AG04450 (cell line): ENCODE measurements around the gene PARP11. TPM values are rescaled to one million over a fixed set of nuclear protein-coding genes. Genes with fewer than 3 reads are reported as not detected.
A peak's percentile ranks its signal among the peaks of the same experiment; 100 is the strongest.

ENCODE experiments used
- CTCF ChIA-PET: fragments of 300-600, 350-600 bp; formaldehyde crosslinking; extraction: SDS; loops from one replicate; lab custom pipeline; 2022; ENCODE audit warnings: antibody characterized with exemption, inconsistent platforms; lab: Charles Lee
- POLR2A ChIA-PET: fragments of 350-600 bp; formaldehyde crosslinking; extraction: SDS; loops from one replicate; lab custom pipeline; 2021; ENCODE audit warnings: antibody characterized with exemption, inconsistent platforms; lab: Yijun Ruan, JAX
- DNase-seq: peaks from one replicate; pipeline ENCODE4 v3.0.0-alpha.2; 2011; ENCODE audit warnings: low read depth, low spot score
- H3K27ac ChIP-seq: one replicate; pipeline ENCODE4 v1.5.1; 2012; ENCODE audit warnings: low read depth, low read length, control low read depth
- H3K27me3 ChIP-seq: one replicate; pipeline ENCODE4 v1.6.0; 2012; ENCODE audit warnings: low read length; ENCODE audit not compliant: control insufficient read depth, insufficient read depth
- H3K4me3 ChIP-seq: 2 replicates; pipeline ENCODE4 v1.5.1; 2011; ENCODE audit warnings: mild to moderate bottlenecking, low read depth, low read length, control low read depth
- H3K9me3 ChIP-seq: 2 replicates; pipeline ENCODE4 v1.5.1; 2012; ENCODE audit warnings: low read length; ENCODE audit not compliant: control insufficient read depth, insufficient read depth
- polyA minus RNA-seq: library from RNA; depleted of rRNA, polyadenylated mRNA; stranded (reverse); fragments of >200 nt; gene quantifications from 2 replicates; pipeline ENCODE4 v1.2.3, GENCODE V29; 2011; rRNA and poly(A)+ RNA removed
- polyA plus RNA-seq: library from polyadenylated mRNA; depleted of rRNA; stranded (reverse); fragments of >200 nt; gene quantifications from 2 replicates; pipeline ENCODE4 v1.2.3, GENCODE V29; 2011; rRNA removed
- TF ChIP-seq, protein P1 (sequence below): IDR thresholded peaks from 2 replicates; pipeline ENCODE4 v1.5.1; 2011; ENCODE audit warnings: low read depth, low read length, control low read depth, inconsistent platforms

The PARP11 gene, protein sequence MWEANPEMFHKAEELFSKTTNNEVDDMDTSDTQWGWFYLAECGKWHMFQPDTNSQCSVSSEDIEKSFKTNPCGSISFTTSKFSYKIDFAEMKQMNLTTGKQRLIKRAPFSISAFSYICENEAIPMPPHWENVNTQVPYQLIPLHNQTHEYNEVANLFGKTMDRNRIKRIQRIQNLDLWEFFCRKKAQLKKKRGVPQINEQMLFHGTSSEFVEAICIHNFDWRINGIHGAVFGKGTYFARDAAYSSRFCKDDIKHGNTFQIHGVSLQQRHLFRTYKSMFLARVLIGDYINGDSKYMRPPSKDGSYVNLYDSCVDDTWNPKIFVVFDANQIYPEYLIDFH
- polyA plus RNA-seq, result 5.4 and 6.9 TPM in 2 replicates
- 2.4 and 5.0 TPM in 2 replicates for polyA minus RNA-seq

DNA sequence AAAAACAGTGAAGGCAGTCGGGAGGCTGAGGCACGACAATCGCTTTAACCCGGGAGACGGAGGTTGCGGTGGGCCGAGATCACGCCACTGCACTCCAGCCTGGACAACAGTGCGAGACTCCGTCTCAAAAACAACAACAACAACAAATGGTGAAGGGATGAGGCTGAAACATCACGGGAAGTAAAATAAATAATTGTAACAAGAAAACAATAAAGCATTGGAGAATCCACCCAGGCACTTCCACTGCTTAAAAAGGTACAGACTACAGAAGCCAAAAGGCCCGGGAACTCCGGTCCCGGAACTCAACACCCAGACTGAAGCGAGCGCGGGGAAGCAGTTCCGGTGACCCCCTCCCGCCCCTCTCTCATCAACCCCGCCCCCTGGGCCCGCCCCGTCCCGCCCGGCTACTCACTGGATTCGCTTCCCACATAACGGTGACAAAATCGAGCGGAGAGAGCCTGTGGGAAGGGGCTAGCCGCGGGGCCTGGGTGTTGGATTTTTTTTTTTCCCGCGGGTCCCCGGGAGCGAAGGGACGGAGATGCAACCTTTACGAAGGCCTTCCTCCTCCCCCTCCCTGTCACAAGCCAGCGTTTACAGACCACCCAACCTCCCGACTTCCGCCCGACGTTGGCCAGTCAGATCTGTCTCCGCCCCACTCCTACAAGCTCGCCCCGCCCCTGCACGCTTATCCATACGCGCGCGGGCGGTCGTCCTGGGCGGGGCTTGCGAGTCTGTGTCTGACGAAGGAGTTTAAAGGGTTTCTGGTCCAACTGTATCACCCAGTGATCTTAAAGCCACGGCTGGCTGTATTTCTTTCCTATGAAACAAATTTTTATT is at the start of gene PARP11:
PARP11 (minus strand) TSS at position 600 of the 837 bp plus-strand sequence; CDS start at position 430, 170 bp downstream.
- TF ChIP-seq, protein P1, sequence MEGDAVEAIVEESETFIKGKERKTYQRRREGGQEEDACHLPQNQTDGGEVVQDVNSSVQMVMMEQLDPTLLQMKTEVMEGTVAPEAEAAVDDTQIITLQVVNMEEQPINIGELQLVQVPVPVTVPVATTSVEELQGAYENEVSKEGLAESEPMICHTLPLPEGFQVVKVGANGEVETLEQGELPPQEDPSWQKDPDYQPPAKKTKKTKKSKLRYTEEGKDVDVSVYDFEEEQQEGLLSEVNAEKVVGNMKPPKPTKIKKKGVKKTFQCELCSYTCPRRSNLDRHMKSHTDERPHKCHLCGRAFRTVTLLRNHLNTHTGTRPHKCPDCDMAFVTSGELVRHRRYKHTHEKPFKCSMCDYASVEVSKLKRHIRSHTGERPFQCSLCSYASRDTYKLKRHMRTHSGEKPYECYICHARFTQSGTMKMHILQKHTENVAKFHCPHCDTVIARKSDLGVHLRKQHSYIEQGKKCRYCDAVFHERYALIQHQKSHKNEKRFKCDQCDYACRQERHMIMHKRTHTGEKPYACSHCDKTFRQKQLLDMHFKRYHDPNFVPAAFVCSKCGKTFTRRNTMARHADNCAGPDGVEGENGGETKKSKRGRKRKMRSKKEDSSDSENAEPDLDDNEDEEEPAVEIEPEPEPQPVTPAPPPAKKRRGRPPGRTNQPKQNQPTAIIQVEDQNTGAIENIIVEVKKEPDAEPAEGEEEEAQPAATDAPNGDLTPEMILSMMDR, result no peak
- Histone ChIP-seq H3K9me3 (peaks cover 2% of the 10 kb centered on the region; the same call in 1 of the 2 replicates), H3K27me3 (no peaks in the 10 kb centered on the region), H3K4me3 (peak within 1 kb of the TSS; percentile 79), H3K27ac (peak within 1 kb of the TSS; percentile 95)
- peak; percentile 88 for DNase-seq
- CTCF ChIA-PET, result interaction anchor here (0.6 to 4.4 kb wide), 6 partner anchors 12 to 573 kb away, joined by 3 to 55 read pairs (median 8); no protein-coding TSS in a partner anchor
- POLR2A ChIA-PET, result interaction anchor here (0.5 to 0.7 kb wide), 4 partner anchors 41 to 574 kb away, joined by 3 to 4 read pairs (median 4); no protein-coding TSS in a partner anchor

DNA sequence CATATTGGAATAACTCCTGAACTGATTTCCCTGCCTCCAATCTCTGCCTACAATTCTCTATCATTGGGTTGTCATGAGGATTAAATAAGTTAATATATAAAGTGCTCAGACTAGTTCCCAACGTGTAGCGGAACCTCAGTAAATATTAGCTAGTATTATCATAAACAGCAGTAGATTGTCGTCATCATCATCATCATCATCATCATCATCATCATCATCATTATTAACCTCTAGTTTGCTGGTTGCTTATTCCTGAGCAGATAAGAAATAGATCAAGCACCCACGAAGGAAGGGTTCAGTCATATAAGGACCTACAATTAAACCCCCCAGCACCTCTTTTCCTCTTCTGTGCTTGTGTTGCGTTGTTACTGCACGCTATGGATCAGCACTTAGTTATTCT is 48.8 kb upstream of the PARP11 start:
- peaks cover 15% of the 10 kb centered on the region for H3K27me3 ChIP-seq
- ChIA-PET CTCF (no interaction called here), POLR2A (no interaction called here)
- no peak overlapping the region for H3K27ac ChIP-seq
- no peak overlapping the region for H3K4me3 ChIP-seq
- TF ChIP-seq, protein P1, result no peak
- no peaks in the 10 kb centered on the region for H3K9me3 ChIP-seq
- DNase-seq, result no peak

DNA sequence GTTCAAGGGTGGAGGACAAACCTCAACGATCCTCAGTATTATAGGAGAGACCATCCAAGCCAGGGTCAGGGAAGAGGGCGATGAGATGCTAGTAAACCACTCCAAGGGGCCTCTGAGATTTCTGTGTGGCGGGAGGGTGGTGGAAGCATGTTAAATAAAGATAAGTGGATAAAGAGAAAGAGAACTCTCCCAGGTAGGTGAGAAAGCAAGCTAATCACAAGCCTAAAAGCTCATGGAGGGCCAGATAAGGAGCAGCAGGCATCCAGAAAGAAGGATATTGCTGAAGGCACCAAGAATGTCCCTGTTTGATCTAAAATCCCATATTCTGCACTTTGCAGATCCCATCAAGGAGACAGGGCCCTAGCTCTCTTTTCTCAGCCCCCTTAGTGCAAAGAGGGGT is 48.3 kb upstream of the PARP11 start:
- ChIA-PET CTCF (no interaction called here), POLR2A (no interaction called here)
- Histone ChIP-seq H3K4me3 (no peak overlapping the region), H3K9me3 (no peaks in the 10 kb centered on the region), H3K27me3 (peaks cover 15% of the 10 kb centered on the region), H3K27ac (no peak overlapping the region)
- DNase-seq, result no peak
- TF ChIP-seq, protein P1, result no peak

DNA sequence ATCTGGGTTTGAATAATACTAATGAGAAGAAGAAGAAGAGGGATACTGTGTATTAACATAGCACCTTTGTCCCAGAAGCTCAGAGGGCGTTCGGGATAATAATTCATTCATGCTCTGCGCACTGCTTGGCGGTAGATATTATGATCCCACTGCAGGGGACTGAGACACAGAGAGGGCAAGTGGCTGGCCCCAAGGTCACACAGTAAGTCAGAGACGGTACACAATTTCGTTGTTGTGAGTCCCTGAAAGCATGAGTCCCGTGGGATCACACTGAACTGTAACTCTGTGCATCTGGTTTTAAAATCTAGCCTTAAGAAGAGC is 47.9 kb upstream of the PARP11 start:
- Histone ChIP-seq H3K4me3 (no peak overlapping the region), H3K27ac (no peak overlapping the region), H3K27me3 (peaks cover 15% of the 10 kb centered on the region), H3K9me3 (no peaks in the 10 kb centered on the region)
- no peak for DNase-seq
- ChIA-PET POLR2A (no interaction called here), CTCF (no interaction called here)
- TF ChIP-seq, protein P1, result no peak
